ENCODE measurements around the gene PER1.

PER1 gene, protein sequence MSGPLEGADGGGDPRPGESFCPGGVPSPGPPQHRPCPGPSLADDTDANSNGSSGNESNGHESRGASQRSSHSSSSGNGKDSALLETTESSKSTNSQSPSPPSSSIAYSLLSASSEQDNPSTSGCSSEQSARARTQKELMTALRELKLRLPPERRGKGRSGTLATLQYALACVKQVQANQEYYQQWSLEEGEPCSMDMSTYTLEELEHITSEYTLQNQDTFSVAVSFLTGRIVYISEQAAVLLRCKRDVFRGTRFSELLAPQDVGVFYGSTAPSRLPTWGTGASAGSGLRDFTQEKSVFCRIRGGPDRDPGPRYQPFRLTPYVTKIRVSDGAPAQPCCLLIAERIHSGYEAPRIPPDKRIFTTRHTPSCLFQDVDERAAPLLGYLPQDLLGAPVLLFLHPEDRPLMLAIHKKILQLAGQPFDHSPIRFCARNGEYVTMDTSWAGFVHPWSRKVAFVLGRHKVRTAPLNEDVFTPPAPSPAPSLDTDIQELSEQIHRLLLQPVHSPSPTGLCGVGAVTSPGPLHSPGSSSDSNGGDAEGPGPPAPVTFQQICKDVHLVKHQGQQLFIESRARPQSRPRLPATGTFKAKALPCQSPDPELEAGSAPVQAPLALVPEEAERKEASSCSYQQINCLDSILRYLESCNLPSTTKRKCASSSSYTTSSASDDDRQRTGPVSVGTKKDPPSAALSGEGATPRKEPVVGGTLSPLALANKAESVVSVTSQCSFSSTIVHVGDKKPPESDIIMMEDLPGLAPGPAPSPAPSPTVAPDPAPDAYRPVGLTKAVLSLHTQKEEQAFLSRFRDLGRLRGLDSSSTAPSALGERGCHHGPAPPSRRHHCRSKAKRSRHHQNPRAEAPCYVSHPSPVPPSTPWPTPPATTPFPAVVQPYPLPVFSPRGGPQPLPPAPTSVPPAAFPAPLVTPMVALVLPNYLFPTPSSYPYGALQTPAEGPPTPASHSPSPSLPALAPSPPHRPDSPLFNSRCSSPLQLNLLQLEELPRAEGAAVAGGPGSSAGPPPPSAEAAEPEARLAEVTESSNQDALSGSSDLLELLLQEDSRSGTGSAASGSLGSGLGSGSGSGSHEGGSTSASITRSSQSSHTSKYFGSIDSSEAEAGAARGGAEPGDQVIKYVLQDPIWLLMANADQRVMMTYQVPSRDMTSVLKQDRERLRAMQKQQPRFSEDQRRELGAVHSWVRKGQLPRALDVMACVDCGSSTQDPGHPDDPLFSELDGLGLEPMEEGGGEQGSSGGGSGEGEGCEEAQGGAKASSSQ (N-terminal part only)

DNA sequence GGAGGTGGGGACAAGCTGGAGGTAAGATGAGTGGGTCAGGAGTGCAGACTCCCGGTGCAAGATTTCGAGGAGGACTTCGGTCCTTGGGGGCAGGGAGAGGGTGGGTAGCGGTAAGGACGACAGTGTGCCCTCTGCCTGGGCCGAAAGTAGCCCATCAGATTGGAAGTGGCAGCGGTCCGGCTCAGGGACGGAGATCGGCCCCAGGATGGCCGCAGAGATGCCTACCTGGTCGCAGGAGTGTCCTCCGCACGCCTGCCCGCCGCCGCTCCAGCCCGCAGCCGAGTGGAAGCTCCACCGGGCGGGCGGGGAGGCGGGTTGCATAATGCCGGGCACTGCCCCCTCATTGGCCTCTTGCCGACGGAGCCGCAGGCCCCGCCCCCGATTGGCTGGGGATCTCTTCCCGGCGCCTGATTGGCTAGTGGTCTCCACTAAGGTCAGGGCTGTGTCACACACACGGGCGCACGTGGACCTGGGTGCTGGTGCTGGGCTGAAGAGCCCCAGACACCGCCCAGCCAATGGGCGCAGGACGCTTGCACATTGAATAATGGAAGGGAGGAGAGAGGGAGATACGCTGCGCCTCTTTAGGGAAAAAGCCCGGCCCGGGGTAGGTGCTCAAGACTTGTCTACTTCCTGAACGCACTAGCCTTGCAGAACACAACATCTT is at the start of gene PER1:
Gene PER1, minus strand, starts transcription at position 293 of the 664 bp plus-strand sequence. CDS start 1,698 bp downstream, outside the sequence.
- peak; percentile 87 to 95 for DNase-seq

DNA sequence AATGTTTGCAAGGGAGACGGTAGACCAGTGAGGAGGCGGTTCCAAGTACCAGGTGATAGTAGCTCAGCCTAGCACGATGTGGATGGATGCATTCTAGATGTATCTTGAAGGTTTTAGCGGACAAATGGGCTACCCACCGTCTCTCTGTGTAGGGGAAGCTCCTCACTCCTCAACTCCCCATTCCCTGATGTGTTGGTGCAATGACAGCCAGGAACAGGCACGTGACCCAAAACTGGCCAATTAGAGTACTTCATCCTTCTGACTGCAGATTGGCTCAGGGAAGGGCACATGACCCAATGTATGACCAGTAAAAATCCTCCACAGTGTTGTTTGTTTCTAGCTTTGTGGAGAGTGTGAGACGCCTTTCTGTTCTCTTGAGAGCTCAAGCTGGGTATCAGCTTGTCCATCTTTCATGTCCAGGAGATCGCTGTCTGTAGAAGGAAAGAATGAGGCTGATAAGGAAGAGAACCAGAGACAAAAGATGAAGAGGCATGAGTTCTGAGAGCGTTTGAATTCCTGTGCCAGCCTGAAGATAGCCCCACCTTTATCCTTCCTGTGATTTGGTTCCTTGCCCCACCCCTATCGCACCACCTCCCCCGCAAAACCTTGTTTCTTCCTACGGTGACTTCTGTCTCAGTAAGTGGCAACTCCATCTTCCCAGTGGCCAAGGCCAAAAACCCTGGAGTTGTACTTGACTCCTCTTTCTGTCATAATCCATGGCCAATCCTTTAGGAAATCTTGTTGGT is 40.0 kb upstream of the PER1 start:
- peak in 1 of 2 donors; percentile 64 for DNase-seq

DNA sequence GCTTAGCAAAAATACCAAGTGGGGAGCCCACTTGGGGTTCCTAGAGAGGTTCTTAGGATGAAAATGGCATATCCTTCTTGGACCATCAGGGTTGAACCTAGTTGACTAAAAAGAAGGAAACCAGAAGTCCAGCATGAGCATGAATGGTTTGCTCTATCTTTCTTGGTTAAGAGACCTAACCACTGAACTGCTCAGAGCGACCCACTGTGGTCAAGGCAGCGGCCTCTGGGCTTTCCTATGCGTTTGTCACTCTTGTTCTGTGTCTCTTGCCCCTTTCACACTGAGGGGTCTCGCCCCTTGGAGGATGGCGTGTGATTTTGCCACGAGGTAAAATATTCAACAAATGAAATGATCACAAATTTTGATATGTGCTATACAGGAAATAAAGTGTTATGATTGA is 38.3 kb upstream of the PER1 start:
- no peak for DNase-seq

DNA sequence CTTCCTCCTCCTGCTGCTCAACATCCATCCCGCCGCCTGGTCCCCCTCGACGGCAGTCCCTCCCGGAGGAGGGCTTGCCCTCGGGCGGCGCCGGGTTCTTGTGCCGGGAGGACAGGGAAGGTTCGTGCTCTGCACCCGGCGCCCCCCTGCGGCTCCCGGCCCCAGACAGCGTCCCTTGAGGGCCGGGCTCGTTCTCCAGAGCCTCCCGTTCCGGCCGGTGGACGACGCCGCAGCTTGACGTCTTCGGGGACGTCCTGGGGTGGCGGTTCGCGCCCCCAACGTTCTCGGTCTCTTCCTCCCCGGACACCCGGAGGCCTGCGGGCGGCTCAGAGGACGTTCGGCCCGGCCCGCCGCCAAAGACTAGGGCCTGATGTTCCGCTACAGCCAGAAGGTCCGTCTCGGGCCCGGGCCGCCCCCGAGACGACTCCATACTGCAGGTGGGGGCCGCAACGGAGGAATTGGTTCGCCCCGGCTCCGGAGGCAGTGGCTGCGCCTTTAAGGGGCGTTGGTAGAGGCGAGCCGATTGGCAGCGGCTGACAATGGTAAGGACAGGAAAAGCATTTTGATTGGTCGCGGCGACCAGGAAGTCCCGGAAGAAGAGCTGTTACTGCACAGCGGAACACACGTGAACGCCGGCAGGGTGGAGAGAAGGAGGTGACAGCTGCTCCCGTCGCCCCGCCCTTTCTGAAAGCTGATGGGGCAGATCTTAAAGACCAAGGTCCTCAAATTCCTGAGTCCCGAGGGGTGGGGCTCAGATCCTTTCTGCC is 37.7 kb upstream of the PER1 start, which contains the start of gene BORCS6:
Gene BORCS6, minus strand, starts transcription at position 470 of the 767 bp plus-strand sequence. Its CDS starts 40 bp downstream, at position 430.
- DNase-seq, result peak; percentile 94

DNA sequence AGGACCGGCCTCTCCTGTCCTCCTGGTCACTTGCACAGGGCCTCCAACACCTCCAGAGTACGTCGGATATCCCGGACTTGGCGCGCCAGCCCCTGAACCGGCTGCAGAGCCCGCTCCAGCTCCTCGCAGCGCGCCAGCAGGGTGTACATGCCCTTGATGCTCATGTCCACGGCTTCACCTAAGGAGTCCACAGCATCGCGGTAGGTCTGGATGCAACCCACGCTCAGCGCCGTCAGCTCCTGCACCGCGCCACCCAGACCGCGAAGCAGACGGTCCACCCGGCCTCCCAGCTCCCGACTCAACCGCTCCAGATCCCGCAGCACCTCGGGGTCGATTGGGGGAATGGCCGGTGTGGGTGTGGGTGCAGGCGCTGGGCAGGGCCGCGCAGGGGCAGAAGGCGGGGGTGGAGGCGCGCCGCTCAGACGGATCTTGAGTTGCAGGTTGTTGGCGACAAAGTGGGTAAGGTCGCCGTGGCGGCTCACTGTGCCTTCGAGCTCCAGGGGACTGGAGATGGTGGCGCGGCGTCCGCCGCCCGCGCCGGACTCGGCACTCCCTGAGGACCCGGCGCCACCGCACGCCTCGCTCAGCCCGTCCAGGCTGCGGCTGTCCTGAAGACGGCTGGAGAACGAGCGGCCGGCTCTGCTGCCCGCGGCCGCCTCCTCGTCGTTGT is 37.0 kb upstream of the PER1 start:
- DNase-seq, result no peak

DNA sequence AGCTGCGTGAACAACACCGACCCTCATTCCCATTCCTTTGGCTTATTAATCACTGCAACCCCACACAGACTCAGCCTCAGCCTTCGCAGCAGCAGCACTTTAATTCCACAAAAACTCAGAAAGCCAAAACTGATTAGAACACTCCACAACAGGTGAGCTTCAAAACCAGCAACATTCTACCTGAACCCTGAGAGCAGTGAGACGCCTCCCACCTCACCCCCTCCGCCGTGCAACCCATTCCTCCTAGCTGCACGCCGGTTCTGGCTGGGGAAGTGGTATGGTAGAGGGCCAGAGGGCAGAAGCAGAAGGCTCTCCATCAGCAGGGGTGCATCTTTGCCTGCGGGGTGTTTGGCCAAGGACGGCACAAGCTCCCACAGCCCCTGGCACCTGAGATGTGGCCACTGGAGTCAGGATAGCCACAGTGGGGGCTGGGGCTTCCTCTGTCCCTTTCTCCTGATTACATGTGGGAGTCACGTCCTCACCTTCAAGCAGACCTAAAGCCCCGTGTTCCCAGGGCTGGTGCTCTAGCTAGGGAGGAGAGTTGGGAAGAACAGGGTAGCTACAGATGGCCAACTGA is 36.1 kb upstream of the PER1 start:
- DNase-seq, result peak in 1 of 2 donors; percentile 30

DNA sequence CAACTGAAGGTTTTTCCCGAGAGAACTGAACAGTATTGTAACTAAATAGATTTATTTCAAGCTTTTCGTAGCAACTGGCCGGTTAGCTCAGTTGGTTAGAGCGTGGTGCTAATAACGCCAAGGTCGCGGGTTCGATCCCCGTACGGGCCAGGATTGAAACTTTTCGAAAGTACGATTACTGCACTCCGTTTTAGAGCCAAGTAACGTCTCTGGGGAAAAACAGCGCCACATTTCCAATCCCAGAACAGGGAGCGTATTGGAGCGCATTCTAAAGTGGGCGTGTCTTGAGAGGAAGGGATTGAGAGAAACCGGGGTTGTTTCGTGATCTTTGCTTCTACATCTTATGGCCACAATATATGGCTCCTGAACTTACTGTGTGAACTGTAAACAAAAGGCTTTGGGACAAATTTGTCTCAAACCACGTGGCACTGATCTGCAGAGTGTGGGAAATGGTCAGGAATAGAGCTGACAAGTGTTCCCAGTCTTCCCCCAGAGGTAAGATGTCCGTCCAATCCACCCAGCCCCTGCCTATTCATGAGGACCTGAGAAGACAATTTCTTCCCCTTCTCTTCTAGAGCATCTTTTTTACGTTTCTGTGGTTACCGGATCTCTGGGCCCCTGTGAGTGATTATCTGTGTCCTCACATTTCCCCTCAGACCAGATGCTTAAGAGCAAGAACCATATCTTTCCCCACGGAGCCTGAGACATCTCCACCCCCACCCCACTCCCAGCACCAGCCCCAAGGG is 35.5 kb upstream of the PER1 start:
- DNase-seq, result peak; percentile 93 to 95

DNA sequence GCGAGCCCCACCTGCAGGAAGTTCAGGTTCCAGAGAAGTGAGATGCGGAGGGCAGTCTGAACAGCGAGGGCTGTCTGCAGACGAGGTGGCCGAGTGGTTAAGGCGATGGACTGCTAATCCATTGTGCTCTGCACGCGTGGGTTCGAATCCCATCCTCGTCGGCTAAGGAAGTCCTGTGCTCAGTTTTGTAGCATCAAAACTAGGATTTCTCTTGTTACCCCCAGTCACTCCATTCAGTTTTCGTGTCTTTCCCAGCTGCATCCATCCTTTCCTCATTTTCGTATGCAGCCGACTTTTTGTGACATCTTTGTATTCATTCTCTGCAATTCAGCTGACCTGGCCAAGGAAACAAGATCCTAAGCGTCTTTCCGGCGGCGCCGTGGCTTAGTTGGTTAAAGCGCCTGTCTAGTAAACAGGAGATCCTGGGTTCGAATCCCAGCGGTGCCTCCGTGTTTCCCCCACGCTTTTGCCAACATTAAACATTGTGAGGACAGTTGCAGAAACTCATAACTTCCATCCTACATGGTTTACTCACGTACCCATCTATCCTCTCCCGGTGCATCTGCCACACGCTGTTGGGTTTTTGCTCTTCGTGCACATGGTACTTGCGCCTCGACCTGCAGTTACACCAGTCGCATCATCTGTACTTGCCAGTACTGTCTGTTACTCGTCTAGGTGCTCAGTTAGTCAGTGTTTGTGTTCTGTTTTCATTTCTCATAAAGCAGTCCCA is 34.7 kb upstream of the PER1 start:
- DNase-seq, result peak; percentile 95 to 99

DNA sequence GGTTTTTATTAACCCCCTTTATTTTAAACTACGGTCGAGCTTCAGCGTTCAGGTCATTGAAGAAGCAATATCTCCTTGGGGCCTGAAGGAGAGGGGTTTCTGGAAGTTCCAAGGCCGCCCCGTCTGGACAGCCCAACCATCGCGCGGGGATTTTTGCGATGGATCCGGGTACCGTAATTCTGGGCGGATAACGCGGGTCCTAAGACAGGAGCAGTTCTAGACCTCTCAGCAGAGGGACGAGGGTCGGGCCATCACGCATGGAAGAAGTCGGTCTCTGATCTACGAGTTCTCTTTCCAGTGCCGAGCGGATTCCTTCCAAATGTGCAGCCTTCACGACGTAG is 34.2 kb upstream of the PER1 start:
- no peak for DNase-seq

DNA sequence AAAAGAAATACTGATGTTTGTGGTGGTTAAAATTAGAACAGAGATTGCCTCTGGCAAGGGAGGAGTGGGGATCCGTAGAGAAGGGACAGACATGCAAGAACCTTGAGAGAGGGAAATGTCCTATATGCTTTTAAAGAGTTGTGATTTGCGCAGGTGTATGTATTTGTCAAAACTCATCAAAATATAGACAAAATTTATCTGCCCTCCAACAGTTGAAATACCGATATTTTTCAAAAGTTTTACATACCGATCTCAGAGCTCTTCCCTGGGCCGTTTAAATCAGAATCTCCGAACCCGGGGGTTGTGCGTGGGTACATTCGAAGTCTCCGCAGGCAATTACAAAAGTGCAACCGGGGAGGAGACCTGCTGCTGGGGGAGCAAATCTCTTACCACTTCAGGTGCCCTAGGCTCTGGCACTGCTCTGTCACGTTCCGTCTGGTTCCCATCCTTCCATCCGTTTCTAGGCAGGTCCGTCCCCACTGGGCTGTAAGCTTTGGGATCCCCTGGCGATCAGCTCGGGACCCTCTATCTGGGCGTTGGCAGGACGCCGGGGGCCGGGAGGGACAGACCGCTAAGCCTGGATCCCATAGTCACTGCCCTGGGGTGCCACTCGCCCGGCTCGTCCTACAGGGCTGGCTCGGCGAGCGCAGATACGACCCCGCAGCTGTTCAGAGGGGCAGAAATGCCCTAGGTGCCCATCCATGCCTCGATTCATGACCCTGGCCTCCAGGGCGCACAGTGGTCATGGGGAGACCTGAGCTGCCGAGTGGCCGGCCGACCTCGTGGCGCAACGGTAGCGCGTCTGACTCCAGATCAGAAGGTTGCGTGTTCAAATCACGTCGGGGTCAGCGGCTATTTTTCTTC is 33.6 kb upstream of the PER1 start:
- DNase-seq, result peak; percentile 95 to 96

DNA sequence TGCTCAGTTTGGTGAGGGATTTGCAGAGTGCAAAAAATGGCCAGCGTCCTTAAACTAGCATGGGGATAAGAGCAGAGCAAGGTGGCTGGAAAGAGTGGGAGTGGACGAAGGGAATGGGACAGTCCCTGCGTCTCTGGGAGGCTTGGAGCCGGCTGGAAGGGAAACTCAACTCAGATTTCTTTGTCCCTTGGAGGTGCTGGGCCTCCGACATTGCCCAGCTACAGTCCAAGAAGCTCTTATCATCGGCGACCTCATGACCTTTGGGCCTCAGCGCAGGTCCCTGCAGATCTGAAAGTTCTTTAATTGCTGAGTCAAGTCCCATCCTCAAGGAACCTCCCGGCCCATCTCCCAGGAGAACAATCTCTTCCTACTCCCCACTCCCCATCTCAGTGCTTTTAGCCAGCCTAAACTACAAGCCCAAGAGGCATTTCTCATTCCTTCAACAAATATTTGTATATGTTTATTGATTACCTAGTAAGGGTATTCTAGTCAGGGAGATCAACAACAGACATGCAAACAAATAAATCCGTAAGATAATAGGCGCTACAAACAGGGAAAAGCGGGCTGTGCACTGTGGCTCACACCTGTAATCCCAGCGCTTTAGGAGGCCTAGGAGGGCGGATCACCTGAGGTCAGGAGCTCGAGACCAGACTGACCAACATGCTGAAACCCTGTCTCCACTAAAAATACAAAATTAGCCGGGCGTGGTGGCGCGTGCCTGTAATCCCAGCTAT is 25.0 kb upstream of the PER1 start:
- DNase-seq, result no peak

DNA sequence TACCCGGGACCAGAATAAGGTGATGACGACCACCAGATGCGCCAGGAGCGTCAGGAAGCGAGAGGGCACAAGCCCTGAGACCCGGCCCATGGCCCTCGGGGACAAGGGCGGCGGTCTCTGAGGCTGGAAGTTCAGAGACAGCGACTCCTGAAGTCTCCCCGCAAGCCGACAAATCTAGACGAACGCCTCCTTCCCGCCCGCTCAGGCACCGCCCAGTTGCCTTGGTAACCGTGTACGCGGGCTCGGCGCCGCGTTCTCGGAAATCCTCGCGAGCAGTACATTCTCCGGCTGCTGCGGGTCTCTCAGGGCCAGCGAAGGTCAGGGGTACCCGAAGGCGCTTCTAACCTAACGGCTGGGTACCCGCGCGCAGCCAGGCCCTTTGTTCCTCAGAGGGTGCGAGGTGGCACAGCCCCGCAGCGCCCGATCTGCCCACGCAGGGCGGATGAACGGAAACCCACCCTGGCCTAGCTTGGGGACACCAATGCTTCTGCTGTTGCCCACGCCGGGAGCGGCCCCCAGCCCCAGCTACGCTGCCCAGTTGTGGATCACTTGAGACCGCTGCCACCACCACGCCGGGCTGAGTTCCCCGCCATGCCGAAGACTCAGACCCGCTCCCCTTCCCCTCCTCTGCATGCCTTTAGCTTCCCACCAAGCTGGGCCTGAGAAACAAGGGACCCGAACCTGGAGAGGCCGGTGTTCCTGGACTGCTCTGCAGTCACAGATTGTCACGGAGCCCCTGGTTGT is 24.2 kb upstream of the PER1 start, which contains the start of gene TMEM107:
Gene TMEM107, minus strand, starts transcription at position 184 of the 744 bp plus-strand sequence. Its CDS starts 94 bp downstream, at position 90.
- peak; percentile 86 to 90 for DNase-seq

DNA sequence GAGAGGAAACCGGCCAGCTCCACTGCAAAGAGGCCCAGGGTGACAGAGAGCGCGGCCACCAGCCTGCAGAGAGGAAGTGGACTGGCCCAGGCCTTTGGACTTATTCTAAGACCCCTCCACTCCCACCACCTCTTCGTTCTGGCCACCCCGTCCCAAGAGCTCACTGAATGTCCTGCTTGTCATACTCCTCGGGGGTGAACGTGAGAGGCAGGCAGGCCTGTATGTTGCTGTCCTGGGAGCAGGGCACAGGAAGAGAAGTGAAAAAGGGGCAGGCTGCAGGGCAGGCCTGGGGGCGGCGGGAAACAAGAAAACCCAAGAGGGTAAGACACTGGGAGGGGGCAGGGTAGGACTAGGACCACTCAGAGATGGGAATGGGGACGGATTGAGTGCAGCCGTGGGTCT is 23.6 kb upstream of the PER1 start:
- no peak for DNase-seq

DNA sequence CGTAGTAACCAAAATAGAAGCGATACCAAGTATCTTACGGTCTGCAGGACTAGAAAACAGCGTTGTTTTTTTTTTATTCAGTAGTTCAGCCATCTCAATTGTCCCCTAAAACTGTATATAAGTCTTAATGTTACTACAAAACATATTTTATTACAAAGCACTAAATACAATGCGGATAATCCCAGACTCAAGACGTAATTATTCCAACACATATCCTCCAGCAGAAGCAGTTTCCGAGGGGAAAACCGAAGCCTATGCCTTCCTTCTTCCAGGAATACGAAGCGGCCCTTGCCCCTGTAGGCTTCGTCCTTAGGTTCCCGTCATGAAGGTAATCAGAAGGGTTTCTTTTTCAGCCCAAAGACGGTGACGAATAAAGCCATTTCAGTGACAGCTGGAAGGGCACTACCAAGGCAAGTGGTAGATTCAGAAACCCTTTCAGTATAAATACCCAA is 21.7 kb upstream of the PER1 start:
- DNase-seq, result no peak

DNA sequence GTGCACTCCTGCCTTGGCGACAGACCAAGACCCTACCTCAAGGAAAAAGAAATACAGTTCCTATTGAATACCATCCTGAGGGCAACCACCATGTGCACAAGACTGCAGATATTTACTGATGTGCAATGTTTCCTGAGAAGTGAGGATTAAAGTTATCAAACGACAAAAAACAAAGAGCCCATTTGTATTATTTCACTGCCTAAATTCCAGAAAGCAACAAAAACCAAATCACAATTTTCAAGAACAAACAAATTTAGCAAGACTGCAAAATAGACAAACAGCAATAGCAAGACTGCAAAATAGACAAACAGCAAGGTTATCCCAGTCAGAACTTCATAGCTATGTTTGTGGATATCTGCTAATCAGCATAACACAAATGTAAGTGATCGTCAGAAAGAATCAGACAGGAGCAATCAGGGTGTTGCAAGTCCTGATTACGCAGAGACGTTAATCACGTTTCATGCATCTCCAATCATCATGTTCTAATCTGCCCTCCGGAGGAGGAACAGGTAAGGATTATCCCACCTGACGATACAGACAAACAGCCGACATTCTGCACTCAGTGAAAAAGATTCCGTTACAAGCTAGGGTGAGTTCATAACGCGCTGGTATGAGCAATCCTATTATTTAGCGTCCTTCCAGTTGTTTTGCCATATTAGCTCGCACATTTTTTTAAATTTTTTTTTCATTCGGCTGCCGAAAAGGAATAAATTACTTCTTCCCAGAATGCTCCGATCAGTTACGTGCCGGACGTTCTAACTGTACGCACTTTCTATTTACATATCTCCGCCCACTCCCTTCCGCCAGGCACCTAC is 21.1 kb upstream of the PER1 start:
- DNase-seq, result peak; percentile 77 to 81
